Central memory CD8-positive, alpha-beta T cell (primary cell): ENCODE data around the gene DPP6.

Experiments
- ATAC-seq: fragments of 150-1000 bp; cut with Tn5 transposase; replicated peaks from 2 replicates; pipeline ENCODE4 v1.10.0; 2022; ENCODE audit warnings: mild to moderate bottlenecking, moderate FRiP score, moderate number of reproducible peaks; ENCODE audit not compliant: poor library complexity, severe bottlenecking; ENCODE audit errors: extremely low read depth
- DNase-seq, 2 donors: peaks; one replicate each; pipeline ENCODE4 v3.0.0; 2021; ENCODE audit warnings: low spot score in 2 of 2
- H3K27ac Mint-ChIP-seq: one replicate; pipeline ENCODE4 v1.8.0; 2022; ENCODE audit warnings: low read depth, mild to moderate bottlenecking, moderate library complexity, mixed read lengths
- H3K27me3 Mint-ChIP-seq: one replicate; pipeline ENCODE4 v1.8.0; 2022; ENCODE audit warnings: mixed read lengths
- H3K36me3 Mint-ChIP-seq: one replicate; pipeline ENCODE4 v1.8.0; 2022; ENCODE audit warnings: mild to moderate bottlenecking, moderate library complexity, mixed read lengths; ENCODE audit not compliant: insufficient read depth
- H3K4me1 Mint-ChIP-seq: one replicate; pipeline ENCODE4 v1.8.0; 2022; ENCODE audit warnings: mixed read lengths
- H3K4me3 Mint-ChIP-seq: one replicate; pipeline ENCODE4 v1.8.0; 2022; ENCODE audit warnings: mild to moderate bottlenecking, moderate library complexity, mixed read lengths
- H3K9me3 Mint-ChIP-seq: one replicate; pipeline ENCODE4 v1.8.0; 2022; ENCODE audit warnings: mixed read lengths

DPP6 gene

DNA sequence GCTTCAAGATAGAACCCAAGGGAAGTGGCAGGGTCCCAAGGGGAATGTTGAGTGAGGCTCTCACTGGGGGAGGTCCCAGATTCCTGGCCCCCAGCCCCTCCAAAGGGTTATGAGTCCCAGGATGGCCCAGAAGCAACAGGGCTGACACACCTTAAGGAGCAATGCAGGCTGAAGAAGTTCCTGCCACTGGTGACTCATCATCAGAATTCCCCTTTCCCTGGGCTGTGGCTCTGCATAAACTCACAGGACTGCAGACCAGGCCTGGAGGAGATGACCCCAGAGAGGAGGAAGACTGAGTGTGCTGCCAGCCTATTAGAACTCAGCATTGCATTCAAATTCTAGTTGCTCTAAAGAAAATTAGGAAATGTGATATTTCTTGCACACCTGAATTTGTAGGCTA is 126.7 kb downstream of the DPP6 start:
- H3K9me3 Mint-ChIP-seq = peaks cover 16% of the 10 kb centered on the region
- H3K36me3 Mint-ChIP-seq = no peaks in the 10 kb centered on the region
- H3K27me3 Mint-ChIP-seq = no peaks in the 10 kb centered on the region
- H3K4me1 Mint-ChIP-seq = no peaks in the 10 kb centered on the region
- no peak overlapping the region for H3K4me3 Mint-ChIP-seq
- no peak overlapping the region for H3K27ac Mint-ChIP-seq
- DNase-seq (no peak), ATAC-seq (no peak)

DNA sequence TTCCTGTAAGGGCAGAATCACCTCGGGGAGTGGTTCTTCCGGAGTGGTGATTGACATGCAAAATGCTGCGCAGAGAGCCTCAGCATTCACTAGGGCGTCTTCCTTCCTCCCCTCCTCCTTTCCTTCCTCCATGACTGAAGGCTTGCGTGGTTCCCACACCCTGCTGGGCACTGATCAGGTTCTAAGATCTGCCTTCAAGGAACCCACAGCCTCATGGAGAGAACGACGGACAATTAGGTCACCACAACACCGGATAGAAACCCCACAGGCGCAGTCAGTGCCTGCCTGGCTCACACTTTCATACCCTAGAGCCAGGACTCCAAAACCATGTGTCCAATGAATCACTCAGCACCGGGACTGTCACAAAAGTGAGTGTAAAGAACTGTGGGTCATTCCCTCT is 131.3 kb downstream of the DPP6 start:
- peaks cover 15% of the 10 kb centered on the region for H3K9me3 Mint-ChIP-seq
- H3K36me3 Mint-ChIP-seq = no peaks in the 10 kb centered on the region
- H3K4me3 Mint-ChIP-seq = no peak overlapping the region
- no peak overlapping the region for H3K27ac Mint-ChIP-seq
- no peak for ATAC-seq
- no peaks in the 10 kb centered on the region for H3K4me1 Mint-ChIP-seq
- no peak for DNase-seq
- H3K27me3 Mint-ChIP-seq = no peaks in the 10 kb centered on the region

DNA sequence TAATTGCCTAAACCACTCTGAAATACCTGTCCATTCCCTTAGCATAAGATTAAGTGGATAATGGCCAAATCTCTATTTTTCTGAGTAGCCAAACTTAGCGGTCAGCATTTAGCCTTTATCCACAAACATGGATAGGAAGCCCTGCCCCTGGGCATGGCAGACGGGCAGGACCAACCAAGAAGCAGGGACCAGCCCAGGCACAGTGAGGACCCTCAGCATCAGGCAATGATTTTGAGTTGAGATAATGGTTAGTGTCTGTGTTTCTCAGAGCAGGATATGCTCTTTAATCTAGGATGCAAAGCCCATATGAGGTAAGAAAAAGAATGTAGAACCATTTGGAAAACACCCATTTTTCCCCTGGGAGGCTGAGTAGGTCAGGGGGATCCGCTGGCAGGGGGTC is 131.7 kb downstream of the DPP6 start:
- H3K27me3 Mint-ChIP-seq = no peaks in the 10 kb centered on the region
- DNase-seq = no peak
- no peaks in the 10 kb centered on the region for H3K4me1 Mint-ChIP-seq
- H3K9me3 Mint-ChIP-seq = peaks cover 12% of the 10 kb centered on the region
- ATAC-seq = no peak
- no peak overlapping the region for H3K4me3 Mint-ChIP-seq
- no peaks in the 10 kb centered on the region for H3K36me3 Mint-ChIP-seq
- no peak overlapping the region for H3K27ac Mint-ChIP-seq

DNA sequence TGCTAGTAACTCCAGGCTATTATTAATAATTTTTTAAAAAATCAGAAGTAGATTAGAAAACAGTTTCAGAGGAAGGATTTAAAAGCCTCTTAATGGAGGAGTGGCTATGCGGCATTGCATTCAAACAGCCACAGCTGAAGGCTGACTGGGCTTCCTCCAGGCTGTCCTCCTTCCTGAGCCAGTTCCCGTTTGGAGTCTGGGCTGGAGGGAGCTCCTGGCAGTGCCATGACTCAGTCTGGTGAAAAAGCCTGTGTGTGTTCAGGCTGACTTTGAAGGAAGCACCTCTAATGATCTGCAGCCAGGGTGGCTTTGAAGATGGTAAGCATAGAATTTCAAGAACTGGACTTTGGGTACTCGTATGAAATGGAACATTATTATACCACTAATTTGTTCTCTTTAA is 134.6 kb downstream of the DPP6 start:
- no peaks in the 10 kb centered on the region for H3K4me1 Mint-ChIP-seq
- H3K27me3 Mint-ChIP-seq = no peaks in the 10 kb centered on the region
- H3K27ac Mint-ChIP-seq = no peak overlapping the region
- no peak overlapping the region for H3K4me3 Mint-ChIP-seq
- no peaks in the 10 kb centered on the region for H3K36me3 Mint-ChIP-seq
- no peak for DNase-seq
- H3K9me3 Mint-ChIP-seq = peaks cover 12% of the 10 kb centered on the region
- ATAC-seq = no peak

- DNase-seq = no peak
- no peak overlapping the region for H3K27ac Mint-ChIP-seq
- H3K27me3 Mint-ChIP-seq = no peaks in the 10 kb centered on the region
- no peak overlapping the region for H3K4me3 Mint-ChIP-seq
- no peaks in the 10 kb centered on the region for H3K4me1 Mint-ChIP-seq
- H3K9me3 Mint-ChIP-seq = peaks cover 8% of the 10 kb centered on the region
- no peak for ATAC-seq
- H3K36me3 Mint-ChIP-seq = no peaks in the 10 kb centered on the region
These were observed 136.1 kb downstream of the DPP6 start for GRCh38 chr7:154188330-154188729.

- Mint-ChIP-seq H3K27ac (no peak overlapping the region), H3K4me3 (no peak overlapping the region), H3K36me3 (peaks cover 2% of the 10 kb centered on the region), H3K27me3 (no peaks in the 10 kb centered on the region), H3K4me1 (no peaks in the 10 kb centered on the region), H3K9me3 (peaks cover 24% of the 10 kb centered on the region)
- DNase-seq (no peak), ATAC-seq (no peak)
These were observed 143.1 kb downstream of the DPP6 start for GRCh38 chr7:154195266-154195665.

GRCh38 chr7:154198481-154198880 is 146.3 kb downstream of the DPP6 start:
- H3K27ac Mint-ChIP-seq = no peak overlapping the region
- H3K36me3 Mint-ChIP-seq = peaks cover 2% of the 10 kb centered on the region
- no peaks in the 10 kb centered on the region for H3K4me1 Mint-ChIP-seq
- H3K4me3 Mint-ChIP-seq = no peak overlapping the region
- ATAC-seq (no peak), DNase-seq (no peak)
- H3K9me3 Mint-ChIP-seq = peaks cover 25% of the 10 kb centered on the region
- H3K27me3 Mint-ChIP-seq = no peaks in the 10 kb centered on the region

DNA sequence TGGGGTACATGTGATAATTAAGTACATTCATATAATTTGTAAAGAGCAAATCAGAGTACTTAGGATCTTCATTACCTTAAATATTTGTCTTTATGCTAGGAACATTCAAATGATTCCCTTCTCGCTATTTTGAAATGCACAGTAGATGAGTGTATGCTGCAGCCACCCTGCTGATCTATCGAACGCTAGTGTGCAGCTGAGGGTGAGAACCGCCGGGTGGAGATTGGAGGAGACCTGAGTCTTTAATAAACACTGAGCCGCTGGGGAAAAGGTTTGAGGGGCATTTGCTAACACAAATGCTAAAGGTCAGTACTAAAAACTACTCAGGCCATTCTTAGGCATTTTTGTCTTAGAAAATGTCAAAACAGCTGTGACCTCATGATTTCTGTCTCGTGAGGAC is 148.0 kb downstream of the DPP6 start:
- DNase-seq (no peak), ATAC-seq (no peak)
- Mint-ChIP-seq H3K27me3 (no peaks in the 10 kb centered on the region), H3K36me3 (no peaks in the 10 kb centered on the region), H3K4me1 (no peaks in the 10 kb centered on the region), H3K27ac (no peak overlapping the region), H3K9me3 (peaks cover 27% of the 10 kb centered on the region), H3K4me3 (no peak overlapping the region)

GRCh38 chr7:154202002-154202401 is 149.8 kb downstream of the DPP6 start:
- Mint-ChIP-seq H3K36me3 (no peaks in the 10 kb centered on the region), H3K4me1 (no peaks in the 10 kb centered on the region), H3K27ac (no peak overlapping the region), H3K27me3 (no peaks in the 10 kb centered on the region), H3K9me3 (peaks cover 22% of the 10 kb centered on the region), H3K4me3 (no peak overlapping the region)
- ATAC-seq = no peak
- DNase-seq = no peak

GRCh38 chr7:154204046-154204445 is 151.8 kb downstream of the DPP6 start:
- Mint-ChIP-seq H3K4me3 (no peak overlapping the region), H3K36me3 (no peaks in the 10 kb centered on the region), H3K9me3 (peaks cover 13% of the 10 kb centered on the region), H3K27ac (no peak overlapping the region), H3K4me1 (no peaks in the 10 kb centered on the region), H3K27me3 (no peaks in the 10 kb centered on the region)
- no peak for DNase-seq
- ATAC-seq = no peak

DNA sequence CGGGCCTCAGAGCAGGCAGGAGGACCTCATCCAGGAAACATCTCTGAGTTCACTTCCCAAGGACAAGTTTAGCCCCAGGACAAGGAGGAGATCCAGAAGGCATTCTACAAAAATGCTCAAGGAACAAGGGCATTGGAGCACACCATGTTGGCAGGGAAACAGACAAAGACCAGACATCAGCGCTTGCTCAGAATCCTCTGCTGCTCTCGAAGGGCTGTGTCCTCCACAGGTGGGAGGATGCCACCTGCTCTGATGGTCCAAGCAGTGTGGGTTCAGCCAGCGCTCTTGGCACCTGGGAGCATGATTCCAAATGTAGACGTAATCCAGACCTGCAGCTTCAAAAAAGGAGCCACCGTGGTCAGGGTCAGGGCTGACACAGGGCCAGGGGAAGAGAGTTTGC is 160.7 kb downstream of the DPP6 start:
- ATAC-seq (no peak), DNase-seq (no peak)
- Mint-ChIP-seq H3K36me3 (no peaks in the 10 kb centered on the region), H3K4me1 (no peaks in the 10 kb centered on the region), H3K27me3 (no peaks in the 10 kb centered on the region), H3K4me3 (no peak overlapping the region), H3K9me3 (peaks cover 7% of the 10 kb centered on the region), H3K27ac (no peak overlapping the region)

- no peaks in the 10 kb centered on the region for H3K4me1 Mint-ChIP-seq
- no peaks in the 10 kb centered on the region for H3K36me3 Mint-ChIP-seq
- ATAC-seq = no peak
- H3K27me3 Mint-ChIP-seq = no peaks in the 10 kb centered on the region
- peaks cover 6% of the 10 kb centered on the region for H3K9me3 Mint-ChIP-seq
- no peak overlapping the region for H3K4me3 Mint-ChIP-seq
- no peak for DNase-seq
- H3K27ac Mint-ChIP-seq = no peak overlapping the region
These were observed 165.6 kb downstream of the DPP6 start for GRCh38 chr7:154217688-154218340.

DNA sequence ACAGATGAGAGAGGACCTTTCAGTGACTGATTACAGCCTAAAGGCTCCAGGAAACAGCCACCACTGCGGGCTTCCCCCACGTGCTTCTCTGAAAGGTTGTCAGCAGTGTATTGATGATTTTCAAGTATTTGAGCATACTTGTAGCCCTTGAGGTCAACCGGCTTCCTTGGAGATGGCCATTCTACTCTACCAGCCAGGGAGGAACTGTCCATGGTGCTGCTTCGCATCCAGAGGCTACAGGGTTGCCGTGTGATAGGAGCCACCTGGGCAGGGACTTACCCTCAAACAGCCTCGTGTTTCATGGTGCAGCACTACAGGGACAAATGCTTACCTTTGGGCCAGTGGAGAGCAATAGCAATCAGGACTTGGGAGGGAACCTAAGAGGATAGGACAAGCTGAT is 179.5 kb downstream of the DPP6 start:
- Mint-ChIP-seq H3K9me3 (peaks cover 26% of the 10 kb centered on the region), H3K4me1 (no peaks in the 10 kb centered on the region), H3K27ac (no peak overlapping the region), H3K27me3 (no peaks in the 10 kb centered on the region), H3K4me3 (no peak overlapping the region), H3K36me3 (peaks cover 3% of the 10 kb centered on the region)
- DNase-seq = no peak
- no peak for ATAC-seq

- peaks cover 3% of the 10 kb centered on the region for H3K36me3 Mint-ChIP-seq
- no peaks in the 10 kb centered on the region for H3K27me3 Mint-ChIP-seq
These were observed 180.5 kb downstream of the DPP6 start for GRCh38 chr7:154232700-154233099.

More at GRCh38 chr7:154232700-154233099, 180.5 kb downstream of the DPP6 start:
- Mint-ChIP-seq H3K4me3 (no peak overlapping the region), H3K9me3 (peaks cover 30% of the 10 kb centered on the region), H3K27ac (no peak overlapping the region), H3K4me1 (no peaks in the 10 kb centered on the region)
- DNase-seq (no peak), ATAC-seq (no peak)
